K562 treated with DMSO at 1 percent for 4 hours (cell line): ENCODE data around the gene LAIR2. TPM values are rescaled to one million over a fixed set of nuclear protein-coding genes. Genes with fewer than 3 reads are reported as not detected.

ENCODE experiments used
- total RNA-seq: library from RNA; unstranded; fragments of 300-600 nt; gene quantifications from 2 replicates; pipeline ENCODE4 v1.2.3, GENCODE V29; 2022; ENCODE audit not compliant: insufficient read depth

The LAIR2 gene, protein sequence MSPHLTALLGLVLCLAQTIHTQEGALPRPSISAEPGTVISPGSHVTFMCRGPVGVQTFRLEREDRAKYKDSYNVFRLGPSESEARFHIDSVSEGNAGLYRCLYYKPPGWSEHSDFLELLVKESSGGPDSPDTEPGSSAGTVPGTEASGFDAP
- not detected in 2 replicates for total RNA-seq

DNA sequence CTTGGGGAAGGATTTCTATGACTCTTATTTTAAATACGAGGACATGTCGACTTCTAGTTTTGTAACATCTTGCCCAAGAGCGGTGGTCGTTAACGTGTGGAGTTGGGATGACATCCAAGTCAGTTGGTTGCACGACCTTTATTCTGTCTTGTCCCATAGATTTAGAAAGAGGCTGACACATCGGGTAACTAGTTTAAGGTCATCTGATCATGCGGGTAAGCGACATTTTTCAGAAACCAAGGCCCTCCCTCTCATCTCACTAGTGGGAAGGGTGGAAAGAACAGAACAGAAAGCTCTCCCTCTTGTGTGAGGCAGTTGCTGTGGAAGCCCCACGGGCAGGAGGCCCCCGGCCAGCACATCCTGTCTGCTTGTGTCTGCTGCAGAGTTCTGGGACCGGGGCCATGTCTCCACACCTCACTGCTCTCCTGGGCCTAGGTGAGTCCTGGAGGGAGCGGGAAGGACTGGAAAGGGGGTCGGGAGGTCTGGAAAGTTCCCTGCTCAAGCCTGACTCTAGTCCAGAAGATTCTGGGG lies at the start of gene LAIR2:
TSS of gene LAIR2 (plus strand) at position 314 of the 531 bp plus-strand sequence. CDS start at position 402, 88 bp downstream.

GRCh38 chr19:54463531-54464043 lies 39.0 kb upstream of the LAIR2 start, which contains the start of gene LENG9:
Gene LENG9, minus strand, starts transcription at chr19:54463778. Its CDS starts 252 bp downstream, at chr19:54463526.

GRCh38 chr19:54473071-54473891 lies 29.4 kb upstream of the LAIR2 start, which contains the start of gene CDC42EP5:
Gene CDC42EP5, minus strand, starts transcription at chr19:54473296. Its CDS starts 7,749 bp downstream, at chr19:54465547.

Other genes with a start within 250 kb of the LAIR2 start
- gene LILRB5, start 245.6 kb upstream of the LAIR2 start, total RNA-seq = not detected in 2 replicates
- not detected in 2 replicates for gene LILRB2, start 221.7 kb upstream of the LAIR2 start, total RNA-seq
- gene LILRA5, start 189.7 kb upstream of the LAIR2 start, total RNA-seq = not detected in 2 replicates
- gene LILRA4, start 163.7 kb upstream of the LAIR2 start, total RNA-seq = not detected in 2 replicates
- gene LAIR1, start 137.9 kb upstream of the LAIR2 start, total RNA-seq = not detected in 2 replicates
- gene TTYH1, start 87.4 kb upstream of the LAIR2 start, total RNA-seq = not detected in 2 replicates
- gene LENG8, start 53.6 kb upstream of the LAIR2 start, total RNA-seq = 158 and 187 TPM in 2 replicates
- 0.34 and 0.69 TPM in 2 replicates for gene LENG9, start 39.1 kb upstream of the LAIR2 start, total RNA-seq
- 3.0 TPM in 1 of 2 replicates, not detected in the other for gene CDC42EP5, start 29.5 kb upstream of the LAIR2 start, total RNA-seq
- 7.6 and 8.0 TPM in 2 replicates for gene LILRA2, start 71.0 kb downstream of the LAIR2 start, total RNA-seq
- gene LILRA1, start 90.8 kb downstream of the LAIR2 start, total RNA-seq = not detected in 2 replicates
- not detected in 2 replicates for gene LILRB1, start 127.7 kb downstream of the LAIR2 start, total RNA-seq
- gene LILRB4, start 160.2 kb downstream of the LAIR2 start, total RNA-seq = not detected in 2 replicates
- not detected in 2 replicates for gene KIR3DL3, start 221.6 kb downstream of the LAIR2 start, total RNA-seq
- gene KIR2DL3, start 235.7 kb downstream of the LAIR2 start, total RNA-seq = not detected in 2 replicates